HuH-7 (cell line): Measurements from ENCODE around the gene CERS6.

ENCODE experiments used
- DNase-seq: peaks from one replicate; pipeline ENCODE4 v3.0.0; 2011; ENCODE audit warnings: low spot score

Gene CERS6

DNA sequence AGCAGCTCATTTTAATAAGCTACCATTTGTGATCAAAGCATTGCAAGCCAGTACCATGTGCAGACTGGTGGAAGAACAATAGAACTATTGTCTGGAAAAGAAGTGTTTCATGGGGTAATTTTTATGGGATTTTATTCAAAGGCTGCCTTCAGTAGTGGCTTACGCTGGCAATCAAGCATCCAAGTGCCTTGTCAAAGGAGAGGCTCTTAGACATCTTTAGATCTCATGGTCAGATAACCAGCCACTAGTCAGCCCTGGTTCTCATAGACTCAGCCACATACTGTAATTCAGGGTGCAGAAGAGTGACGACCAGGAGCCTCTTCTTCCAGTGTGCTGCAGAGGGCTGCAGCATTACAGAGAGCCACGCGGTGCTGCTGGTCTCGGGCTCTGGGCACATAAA, 247.9 kb downstream of the CERS6 start:
- no peak for DNase-seq

- no peak for DNase-seq
Measured at GRCh38 chr2:168705534-168706470, 249.7 kb downstream of the CERS6 start.

DNA sequence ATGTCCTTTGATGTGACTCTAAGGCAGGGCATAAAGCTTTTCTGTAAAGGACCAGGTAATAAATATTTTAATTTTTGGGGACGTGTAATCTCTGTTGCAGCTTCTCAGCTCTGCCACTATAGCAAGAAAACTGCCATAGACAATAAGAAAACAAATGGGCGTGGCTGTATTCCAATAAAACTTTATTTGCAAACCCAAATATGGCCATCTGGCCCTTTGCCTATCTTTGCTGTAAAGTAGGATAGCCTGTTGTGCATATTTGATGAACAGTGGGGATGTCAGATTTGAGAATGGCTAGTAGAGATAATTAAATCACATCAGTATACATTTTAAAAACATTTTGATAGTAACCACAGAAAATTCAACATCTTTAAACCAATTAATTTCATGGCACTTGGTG, 250.7 kb downstream of the CERS6 start:
- no peak for DNase-seq

DNA sequence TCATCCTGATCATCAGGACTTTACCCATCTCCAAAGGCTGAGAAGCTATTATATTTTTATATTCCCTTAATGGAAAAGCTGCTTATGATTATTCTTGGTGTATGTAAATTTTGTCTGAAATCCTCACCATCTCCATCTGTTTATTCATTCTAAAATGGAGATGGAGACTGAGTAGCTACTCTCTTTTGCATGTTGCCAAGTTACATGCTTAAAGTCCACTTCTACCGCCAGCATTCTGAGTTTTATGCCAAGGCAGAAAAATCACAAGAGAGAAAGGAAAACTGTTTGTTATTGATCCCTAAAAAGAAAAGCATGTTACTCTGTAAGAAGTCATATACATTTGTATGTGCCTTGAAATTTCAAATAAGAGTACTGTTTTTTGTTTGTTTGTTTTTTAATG, 252.0 kb downstream of the CERS6 start:
- DNase-seq: no peak

DNA sequence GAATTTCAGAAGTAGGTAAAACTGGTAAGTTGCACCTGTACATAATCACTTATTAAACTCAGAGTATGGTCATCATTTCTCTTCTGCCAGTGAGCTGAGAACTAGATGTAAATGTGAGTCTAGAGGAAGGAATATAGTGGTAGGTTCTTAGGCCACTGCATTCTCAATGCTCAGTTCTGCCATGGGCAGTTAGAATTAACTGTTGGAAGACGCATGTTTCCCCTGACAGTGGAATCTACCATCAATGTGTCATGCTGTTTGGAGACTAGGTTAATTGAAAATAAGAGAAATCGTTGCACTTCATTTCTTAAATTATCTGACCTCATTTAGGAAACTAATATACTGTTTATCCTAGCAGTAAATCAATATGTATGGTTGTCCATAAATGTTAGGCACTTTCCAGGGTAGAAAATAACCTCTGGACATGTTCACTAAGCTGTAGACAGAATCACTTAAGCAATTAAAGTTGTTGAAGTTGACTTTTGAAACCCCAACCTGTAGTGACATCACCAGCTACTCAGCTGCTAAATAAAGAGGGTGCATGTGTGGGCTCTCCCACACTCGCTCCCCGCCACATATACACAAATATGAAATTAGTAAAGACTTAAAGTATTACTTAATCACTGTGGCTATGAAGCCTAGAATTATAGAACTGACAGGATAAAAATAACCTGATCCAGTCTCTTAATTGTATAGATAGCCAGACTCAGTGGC, 254.8 kb downstream of the CERS6 start:
- no peak for DNase-seq

GRCh38 chr2:168712053-168712452, 256.0 kb downstream of the CERS6 start:
- DNase-seq: no peak

- no peak for DNase-seq
Measured at GRCh38 chr2:168713325-168713724, 257.3 kb downstream of the CERS6 start.

DNA sequence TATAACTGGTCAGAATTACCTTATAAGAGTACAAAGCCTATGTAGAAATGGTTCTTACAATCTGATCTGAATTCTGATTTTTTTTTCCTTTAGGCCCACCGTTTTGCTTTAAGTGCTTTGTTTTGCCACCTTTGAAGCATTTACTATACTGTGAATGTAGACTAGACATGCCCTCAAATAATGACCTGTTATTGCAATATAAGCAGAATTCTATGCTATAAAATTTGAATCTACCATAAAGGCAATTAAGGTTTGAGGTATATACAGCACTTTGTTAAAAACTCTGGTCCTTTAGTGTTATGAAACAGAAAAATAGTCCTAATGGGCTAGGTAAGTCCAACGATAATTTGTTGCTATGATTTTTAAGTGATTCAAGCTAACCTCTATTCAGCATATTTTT, 259.8 kb downstream of the CERS6 start:
- DNase-seq: no peak

DNA sequence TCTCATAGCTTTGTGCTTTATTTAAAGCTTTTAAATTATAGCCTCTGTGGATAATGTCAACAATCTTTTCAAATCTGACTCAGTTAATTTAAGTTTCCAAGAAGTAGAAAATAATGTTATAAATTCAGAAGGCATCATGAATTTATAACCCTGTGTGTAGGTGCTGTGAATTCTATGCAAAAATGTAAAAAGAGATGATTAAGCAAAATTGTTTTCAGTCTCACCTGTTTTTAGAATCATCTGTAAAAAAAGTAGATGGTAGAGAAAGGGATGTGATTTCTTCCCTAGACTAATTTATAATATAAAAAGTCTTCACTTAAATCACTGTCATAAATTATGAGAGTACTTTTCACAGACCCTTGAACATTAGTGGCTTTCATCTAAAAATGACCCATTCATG, 260.8 kb downstream of the CERS6 start:
- DNase-seq: no peak

DNA sequence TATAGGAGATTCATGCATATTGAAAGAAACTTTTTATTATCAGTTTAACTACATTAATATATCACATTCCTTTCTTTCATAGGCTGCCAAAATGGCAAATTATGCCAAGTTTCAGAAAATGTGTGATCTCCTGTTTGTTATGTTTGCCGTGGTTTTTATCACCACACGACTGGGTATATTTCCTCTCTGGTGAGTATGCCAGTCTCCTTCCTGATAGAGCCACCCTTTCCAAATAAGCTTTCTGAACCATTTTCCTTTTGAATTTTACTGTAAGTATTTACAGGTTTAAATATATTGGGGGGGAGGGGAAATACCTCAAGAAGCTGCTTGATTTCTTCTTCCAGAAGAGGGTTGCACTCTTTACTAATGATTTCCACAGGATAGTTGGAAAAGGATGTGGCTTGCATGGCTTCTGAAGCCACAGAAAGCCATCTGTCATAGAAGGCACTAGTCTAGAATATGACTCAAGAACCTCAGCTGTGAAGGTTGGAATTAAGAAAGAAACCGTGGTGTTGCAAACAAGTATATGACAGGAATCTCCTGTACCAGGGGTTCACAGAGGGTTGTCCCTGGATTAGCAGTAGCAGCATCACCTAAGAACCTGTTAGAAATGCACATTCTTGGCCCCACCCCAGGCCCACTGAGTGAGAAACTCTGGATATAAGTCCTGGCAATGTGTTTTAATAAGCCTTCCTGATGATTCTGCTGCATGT, 261.9 kb downstream of the CERS6 start:
- DNase-seq: no peak

DNA sequence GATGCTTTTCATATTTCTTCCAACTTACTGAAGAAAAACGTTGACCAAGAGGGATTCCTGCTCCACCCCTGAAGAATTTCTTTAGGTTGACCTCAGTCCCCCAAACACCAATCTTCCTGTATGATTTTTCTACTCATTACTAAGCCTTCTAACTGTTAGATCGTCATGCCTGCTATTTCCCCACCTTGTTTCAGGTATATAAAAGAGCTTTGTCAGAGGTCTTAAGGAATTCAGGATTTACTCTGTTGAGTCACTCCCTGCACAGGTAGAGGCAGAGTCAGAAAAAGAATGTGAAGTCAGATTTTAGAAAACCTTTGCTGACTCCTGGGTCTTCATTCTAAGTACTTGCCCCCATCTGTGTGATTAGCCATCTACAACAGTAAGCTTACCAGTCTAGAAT, 262.6 kb downstream of the CERS6 start:
- no peak for DNase-seq

- no peak for DNase-seq
Measured at GRCh38 chr2:168719446-168719845, 263.4 kb downstream of the CERS6 start.

GRCh38 chr2:168722592-168722991, 266.5 kb downstream of the CERS6 start:
- DNase-seq: no peak

GRCh38 chr2:168723275-168723899, 267.3 kb downstream of the CERS6 start:
- no peak for DNase-seq

DNA sequence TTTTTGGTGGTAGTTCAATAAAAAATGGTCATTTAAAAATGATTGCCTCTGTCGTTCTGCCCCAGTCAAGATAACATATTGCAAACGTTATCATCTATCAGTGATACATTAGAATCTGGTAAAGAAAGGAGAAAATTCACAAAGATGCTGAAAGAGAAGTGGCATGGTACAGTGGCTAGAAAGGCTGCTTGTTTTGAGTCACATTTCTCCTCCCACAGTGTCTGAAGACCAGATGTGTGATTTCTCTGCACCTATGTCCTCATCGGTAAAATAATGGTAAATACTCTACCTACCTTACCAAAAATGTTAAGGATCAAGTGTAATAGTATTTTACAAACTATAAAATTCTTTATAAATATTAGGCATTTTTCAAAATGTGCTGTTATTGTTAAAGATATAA, 270.3 kb downstream of the CERS6 start:
- no peak for DNase-seq

DNA sequence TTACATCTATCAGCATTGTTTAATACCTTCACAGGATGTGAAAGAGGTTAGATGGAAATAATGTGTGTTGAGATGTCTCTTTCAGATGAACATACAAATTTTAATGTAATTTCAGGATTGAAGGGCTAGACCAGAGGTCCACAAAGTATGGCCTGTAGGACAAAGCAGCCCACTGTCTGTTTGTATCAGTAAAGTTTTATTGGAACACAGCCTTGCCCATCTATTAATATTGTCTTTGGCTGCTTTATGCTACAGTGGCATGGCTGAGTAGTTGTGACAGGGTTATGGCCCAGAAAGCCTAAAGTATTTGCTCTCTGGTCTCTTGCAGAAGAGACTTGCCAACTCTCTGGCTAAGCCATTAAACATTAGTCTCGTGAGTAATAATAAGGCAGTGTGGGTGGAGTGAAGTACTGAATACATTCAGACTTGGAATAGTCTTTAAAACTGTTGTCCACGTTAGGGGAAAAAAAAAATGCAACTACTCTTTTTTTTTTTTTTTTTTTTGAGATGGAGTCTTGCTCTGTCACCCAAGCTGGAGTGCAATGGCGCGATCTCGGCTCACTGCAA, 271.9 kb downstream of the CERS6 start:
- no peak for DNase-seq

- DNase-seq: no peak
Measured at GRCh38 chr2:168729455-168729854, 273.4 kb downstream of the CERS6 start.

GRCh38 chr2:168730344-168730743, 274.3 kb downstream of the CERS6 start:
- DNase-seq: no peak

DNA sequence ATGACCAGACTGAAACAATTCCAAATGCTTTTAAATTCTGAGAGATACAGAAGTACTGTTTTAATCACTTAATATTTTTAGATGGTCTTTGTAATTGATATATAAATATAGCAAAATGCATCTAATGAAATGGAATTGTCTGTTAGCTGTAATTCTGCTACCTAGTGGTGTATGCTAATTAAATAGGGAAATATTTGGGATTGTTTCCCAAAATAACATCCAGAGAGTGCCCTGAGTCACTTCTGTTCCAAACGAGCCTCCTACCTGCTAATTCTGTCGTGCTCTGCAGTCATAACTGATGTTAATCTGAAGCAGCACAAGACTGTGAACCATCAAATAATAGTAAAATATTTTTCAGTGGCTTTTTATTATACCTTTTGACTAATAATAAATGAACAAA, 274.9 kb downstream of the CERS6 start:
- DNase-seq: no peak

DNA sequence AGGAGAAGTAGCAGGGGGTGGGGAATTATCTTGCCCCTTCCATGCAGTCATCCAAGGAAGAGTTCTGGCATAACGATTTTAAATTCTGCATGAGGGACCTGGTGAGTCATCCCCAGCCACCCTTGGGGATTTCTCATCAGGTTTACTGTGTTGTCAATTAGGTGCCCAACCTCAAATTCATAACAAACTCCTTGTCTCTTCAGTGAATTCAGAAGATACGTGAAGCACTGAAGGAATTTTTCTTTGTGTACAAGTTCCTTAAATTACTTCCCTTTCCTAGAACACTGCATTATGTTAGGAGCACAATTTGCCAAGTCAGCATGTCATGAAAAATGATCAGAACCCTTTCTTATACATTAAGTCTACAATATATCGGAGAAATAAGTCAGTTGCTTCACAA, 275.5 kb downstream of the CERS6 start:
- no peak for DNase-seq

DNA sequence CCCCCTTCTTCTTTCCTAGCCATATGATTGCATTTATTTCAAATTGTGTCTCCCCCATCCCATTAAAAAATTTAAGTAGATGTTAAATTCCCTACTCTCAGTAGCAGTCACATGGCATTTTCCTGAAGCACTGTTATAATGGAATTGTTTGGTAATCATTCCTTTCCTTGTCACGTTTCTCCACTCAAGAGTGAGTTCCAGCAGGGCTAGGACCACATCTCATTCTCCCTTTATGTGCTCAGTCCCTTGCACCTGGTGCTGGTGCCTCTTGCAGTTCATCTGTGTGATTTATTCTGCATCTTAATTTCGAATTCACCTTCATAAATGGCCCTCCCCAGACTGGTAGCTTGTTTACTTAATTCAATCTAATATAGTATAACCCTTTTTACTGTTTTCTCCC, 276.0 kb downstream of the CERS6 start:
- no peak for DNase-seq

DNA sequence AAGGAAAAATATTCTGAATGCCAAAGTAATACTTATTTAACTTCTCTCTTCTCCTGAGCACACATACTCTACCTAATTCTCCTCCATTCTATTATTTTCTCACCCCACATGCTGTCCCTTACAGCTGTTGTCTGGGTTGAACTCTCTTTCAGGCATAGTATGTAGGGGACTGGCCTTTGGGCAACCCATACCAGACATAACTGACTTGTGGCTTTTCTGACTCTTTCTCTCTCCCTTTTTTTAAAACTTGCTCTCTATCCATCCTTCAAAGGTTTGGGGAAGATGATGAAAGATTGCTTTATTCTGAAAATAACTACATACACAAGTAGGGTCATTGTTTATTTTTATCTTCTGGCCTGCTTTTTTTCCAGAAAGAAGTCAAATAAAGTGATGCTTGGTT, 276.4 kb downstream of the CERS6 start:
- no peak for DNase-seq
